ENCODE data around the gene CD200R1.

DNA sequence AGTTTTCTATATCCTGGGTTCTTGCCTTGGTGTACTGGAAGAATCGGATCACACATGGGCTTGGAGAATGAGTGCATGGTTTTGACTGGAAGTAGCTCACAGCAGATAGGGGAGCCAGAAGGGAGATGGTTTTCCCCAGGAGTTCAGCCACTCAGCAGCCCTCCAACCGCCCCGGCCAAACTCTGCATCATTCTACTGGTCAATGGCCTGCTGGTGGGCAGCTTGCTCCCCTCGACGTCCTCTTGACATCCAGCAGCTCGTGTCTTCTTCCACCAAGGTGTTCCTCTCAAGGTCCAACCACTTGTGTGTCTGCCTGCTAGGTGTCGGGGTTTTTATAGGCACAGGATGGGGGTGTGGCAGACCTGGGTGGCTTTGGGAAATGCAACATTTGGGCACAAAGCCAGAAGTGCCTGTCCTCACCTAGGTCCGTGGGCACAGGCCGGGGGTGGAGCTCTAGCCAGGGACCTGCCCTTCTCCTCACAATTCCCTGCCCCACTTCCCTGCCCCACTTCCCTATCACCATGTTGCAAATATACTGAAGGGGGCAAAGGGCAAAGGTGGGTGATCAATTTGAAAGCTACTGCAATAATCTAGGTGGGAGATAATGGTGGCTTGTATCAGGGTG lies 12.9 kb upstream of the CD200R1 start:
- TF ChIP-seq, protein P1, sequence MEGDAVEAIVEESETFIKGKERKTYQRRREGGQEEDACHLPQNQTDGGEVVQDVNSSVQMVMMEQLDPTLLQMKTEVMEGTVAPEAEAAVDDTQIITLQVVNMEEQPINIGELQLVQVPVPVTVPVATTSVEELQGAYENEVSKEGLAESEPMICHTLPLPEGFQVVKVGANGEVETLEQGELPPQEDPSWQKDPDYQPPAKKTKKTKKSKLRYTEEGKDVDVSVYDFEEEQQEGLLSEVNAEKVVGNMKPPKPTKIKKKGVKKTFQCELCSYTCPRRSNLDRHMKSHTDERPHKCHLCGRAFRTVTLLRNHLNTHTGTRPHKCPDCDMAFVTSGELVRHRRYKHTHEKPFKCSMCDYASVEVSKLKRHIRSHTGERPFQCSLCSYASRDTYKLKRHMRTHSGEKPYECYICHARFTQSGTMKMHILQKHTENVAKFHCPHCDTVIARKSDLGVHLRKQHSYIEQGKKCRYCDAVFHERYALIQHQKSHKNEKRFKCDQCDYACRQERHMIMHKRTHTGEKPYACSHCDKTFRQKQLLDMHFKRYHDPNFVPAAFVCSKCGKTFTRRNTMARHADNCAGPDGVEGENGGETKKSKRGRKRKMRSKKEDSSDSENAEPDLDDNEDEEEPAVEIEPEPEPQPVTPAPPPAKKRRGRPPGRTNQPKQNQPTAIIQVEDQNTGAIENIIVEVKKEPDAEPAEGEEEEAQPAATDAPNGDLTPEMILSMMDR (IDR thresholded peaks at IDR 0.05) = no peak
- TF ChIP-seq POLR2A (IDR thresholded peaks at IDR 0.05) = no peak
